ENCODE results near the gene CD82. TPM values are rescaled to one million over a fixed set of nuclear protein-coding genes. Genes with fewer than 3 reads are reported as not detected.

CD82 gene
- total and polyA plus RNA-seq, 2 of the 8 experiments (the other 6 are each of a cell fraction or from before 2014, with no cell fraction given) = 7.9 to 10.3 TPM

- H4K20me1 ChIP-seq (replicated peaks in 1 of 2; ENCODE audit: control insufficient read depth in 1 of 2, insufficient read depth in 2 of 2, low read length in 2 of 2) = peaks cover 0 to 2% of the 10 kb centered on the region in 2 experiments
- no peak overlapping the region for H3K4me2 ChIP-seq (ENCODE audit: insufficient read depth in 1 of 2, low read depth in 2 of 2, low read length in 2 of 2)
- ChIA-PET POLR2A (ENCODE audit: partially characterized antibody) (interaction anchor here (1.3 to 2.0 kb wide), 2 partner anchors 16 to 366 kb away, joined by 3 to 4 read pairs; no protein-coding TSS in a partner anchor), CTCF (ENCODE audit: partially characterized antibody) (interaction anchor here (0.7 to 14.7 kb wide), 6 partner anchors 9 to 349 kb away, joined by 3 to 182 read pairs (median 4); no protein-coding TSS in a partner anchor)
- H4K8ac ChIP-seq (ENCODE audit: extremely low read depth, insufficient read depth, low read length) = no peak overlapping the region
- no peak overlapping the region for H2AK5ac ChIP-seq (ENCODE audit: low read depth, low read length)
- FAIRE-seq = no peak
- 95% methylated on average over 8 of the region's 8 CpGs; no CpG with 5 or more reads in 1 of the 2 experiments for WGBS, 2 experiments (ENCODE audit: extremely low coverage in 1 of 2, insufficient coverage in 1 of 2, insufficient read length in 1 of 2, insufficient replicate concordance in 2 of 2, low coverage in 1 of 2, low lambda C conversion rate in 2 of 2, missing lambda C conversion rate in 1 of 2)
- H3K27me3 ChIP-seq (replicated peaks in 1 of 4; ENCODE audit: control insufficient read depth in 3 of 4, extremely low read depth in 1 of 4, insufficient read depth in 3 of 4, low read length in 3 of 4) = peaks cover 0 to 15% (median 7%) of the 10 kb centered on the region in 4 experiments; a peak in 5 of 7 replicates
- DNase-seq (ENCODE audit: low read depth in 1 of 2, low spot score in 2 of 2) = no peak
- peaks cover 10 to 32% (median 17%) of the 10 kb centered on the region in 4 experiments for H3K4me1 ChIP-seq (replicated peaks in 1 of 4; ENCODE audit: control insufficient read depth in 3 of 4, insufficient read depth in 4 of 4, low read length in 3 of 4)
- no peak overlapping the region for H3K56ac ChIP-seq (replicated peaks; ENCODE audit: insufficient read length, low read depth, low read length)
- H4K5ac ChIP-seq (ENCODE audit: insufficient read length, low read depth, low read length) = no peak overlapping the region
- no peak overlapping the region for H3K14ac ChIP-seq (ENCODE audit: insufficient read length)
- no peaks in the 10 kb centered on the region for H3K79me1 ChIP-seq (ENCODE audit: low read depth, low read length)
- peak overlapping the region; percentile 34; the same call in 1 of the 2 replicates for H2BK20ac ChIP-seq (ENCODE audit: low read length)
- no peak overlapping the region for H2AFZ ChIP-seq (ENCODE audit: low read length)
- peak overlapping the region; percentile 82 for H4K91ac ChIP-seq (replicated peaks; ENCODE audit: insufficient read length, low read length)
- H3K23ac ChIP-seq (ENCODE audit: insufficient read length) = no peak overlapping the region
- H3K27ac ChIP-seq (ENCODE audit: low read depth, low read length) = no peak overlapping the region
- H3K23me2 ChIP-seq (ENCODE audit: low read depth, low read length) = peaks cover 9% of the 10 kb centered on the region
- no peaks in the 10 kb centered on the region for H3K79me2 ChIP-seq (ENCODE audit: control insufficient read depth in 1 of 2, insufficient read depth in 2 of 2, low read length in 2 of 2)
- H2BK12ac ChIP-seq (ENCODE audit: low read depth, low read length) = peak overlapping the region; percentile 72; the same call in 1 of the 2 replicates
- H3K4ac ChIP-seq (replicated peaks; ENCODE audit: insufficient read length, low read depth, low read length) = no peak overlapping the region
- H3K9me3 ChIP-seq (ENCODE audit: insufficient read depth in 2 of 2, low read depth in 1 of 2, low read length in 1 of 2) = no peaks in the 10 kb centered on the region
- 0 out of 2 replicates have a peak overlapping the region, but pooled peaks have one; percentile 48 for H2BK15ac ChIP-seq (ENCODE audit: low read length)
- H3K4me3 ChIP-seq (ENCODE audit: extremely low read depth in 1 of 4, insufficient read depth in 2 of 4, low read depth in 3 of 4, low read length in 4 of 4) = no peak overlapping the region
- H2BK120ac ChIP-seq (replicated peaks; ENCODE audit: low read depth, low read length) = no peak overlapping the region
- no peaks in the 10 kb centered on the region for H3K36me3 ChIP-seq (ENCODE audit: control insufficient read depth in 2 of 4, insufficient read depth in 4 of 4, low read length in 3 of 4)
- H2BK5ac ChIP-seq (ENCODE audit: low read depth, low read length) = no peak overlapping the region
- H3K9ac ChIP-seq (replicated peaks in 1 of 4; ENCODE audit: extremely low read depth in 1 of 4, low read depth in 3 of 4, low read length in 3 of 4) = no peak overlapping the region
- no peak overlapping the region for H3K18ac ChIP-seq (ENCODE audit: extremely low read depth, low read length)
- no peak for TF ChIP-seq GABPA (IDR thresholded peaks at IDR 0.05; ENCODE audit: borderline replicate concordance, insufficient read depth, low read length)
Measured at GRCh38 chr11:44561964-44562734, 3.3 kb upstream of the CD82 start.
